IMR-90 (cell line): Measurements from ENCODE around the gene ZSCAN25. TPM values are rescaled to one million over a fixed set of nuclear protein-coding genes. Genes with fewer than 3 reads are reported as not detected.

Experiments
- ATAC-seq: fragments of 200-7000 bp; cut with Tn5 transposase; 2 replicates; pipeline ENCODE4 v1.9.1; 2020; ENCODE audit warnings: low read depth, mild to moderate bottlenecking, moderate library complexity
- BruUV-seq: library from RNA; stranded (reverse); fragments of 400-500 nt; replicated peaks from 2 replicates; lab custom pipeline; 2021; lab: Mats Ljungman, UMichigan
- CTCF ChIA-PET: fragments of 300-600 bp; formaldehyde crosslinking; extraction: SDS; loops from one replicate; lab custom pipeline; 2021; ENCODE audit warnings: antibody characterized with exemption; lab: Yijun Ruan, JAX
- POLR2A ChIA-PET: fragments of 300-600 bp; sonication (Branson Sonifier 250); formaldehyde crosslinking; loops from one replicate; lab custom pipeline; 2022; ENCODE audit warnings: antibody characterized with exemption; ENCODE audit not compliant: unreplicated experiment; lab: Charles Lee
- DNase-seq: peaks from one replicate; pipeline ENCODE4 v3.0.0; 2013
- H2AFZ ChIP-seq: replicated peaks from 2 replicates; pipeline ENCODE3; 2013; ENCODE audit warnings: low read length, mild to moderate bottlenecking; ENCODE audit not compliant: poor library complexity
- H2AK5ac ChIP-seq: 2 replicates; pipeline ENCODE4 v1.6.1; 2013; ENCODE audit warnings: low read depth, low read length, inconsistent platforms
- H2AK9ac ChIP-seq: replicated peaks from 2 replicates; pipeline ENCODE3; 2013; ENCODE audit warnings: mild to moderate bottlenecking, low read depth, low read length, moderate library complexity; ENCODE audit not compliant: poor library complexity
- H2BK120ac ChIP-seq: 2 replicates; pipeline ENCODE4 v1.6.1; 2013; ENCODE audit warnings: low read depth, low read length, inconsistent platforms
- H2BK15ac ChIP-seq: 3 replicates; pipeline ENCODE4 v1.6.1; 2013; ENCODE audit warnings: low read depth, low read length, inconsistent platforms
- H2BK20ac ChIP-seq: 2 replicates; pipeline ENCODE4 v1.6.1; 2013; ENCODE audit warnings: low read depth, mild to moderate bottlenecking, inconsistent platforms, low read length, moderate library complexity
- H2BK5ac ChIP-seq: 2 replicates; pipeline ENCODE4 v1.6.1; 2013; ENCODE audit warnings: mild to moderate bottlenecking, low read depth, low read length, inconsistent platforms; ENCODE audit not compliant: poor library complexity, severe bottlenecking
- H3K14ac ChIP-seq: replicated peaks from 2 replicates; pipeline ENCODE4 v1.6.1; 2013; ENCODE audit warnings: low read depth, low read length, inconsistent platforms
- H3K18ac ChIP-seq: 2 replicates; pipeline ENCODE4 v1.6.1; 2013; ENCODE audit warnings: low read depth, low read length, control low read depth
- H3K23ac ChIP-seq: 2 replicates; pipeline ENCODE4 v1.6.1; 2013; ENCODE audit warnings: low read depth, low read length, inconsistent platforms
- H3K27ac ChIP-seq: 2 replicates; pipeline ENCODE4 v1.5.1; 2013; ENCODE audit warnings: mild to moderate bottlenecking, control low read depth, low read length; ENCODE audit not compliant: insufficient read depth
- H3K27me3 ChIP-seq: 2 replicates; pipeline ENCODE4 v1.6.1; 2013; ENCODE audit warnings: low read length; ENCODE audit not compliant: control insufficient read depth, insufficient read depth
- H3K36me3 ChIP-seq: 2 replicates; pipeline ENCODE4 v1.6.1; 2013; ENCODE audit warnings: low read length, mixed read lengths; ENCODE audit not compliant: control insufficient read depth, insufficient read depth
- H3K4ac ChIP-seq: 2 replicates; pipeline ENCODE4 v1.6.1; 2013; ENCODE audit warnings: low read depth, low read length, inconsistent platforms
- H3K4me1 ChIP-seq: 2 replicates; pipeline ENCODE4 v1.6.1; 2013; ENCODE audit warnings: low read length, mixed read lengths; ENCODE audit not compliant: control insufficient read depth, insufficient read depth
- H3K4me2 ChIP-seq: 2 replicates; pipeline ENCODE4 v1.6.1; 2013; ENCODE audit warnings: low read depth, mild to moderate bottlenecking, control low read depth, low read length, moderate library complexity
- H3K4me3 ChIP-seq: 2 replicates; pipeline ENCODE4 v1.5.1; 2013; ENCODE audit warnings: low read depth, mild to moderate bottlenecking, control low read depth, low read length, moderate library complexity; ENCODE audit not compliant: insufficient read depth
- H3K56ac ChIP-seq: 2 replicates; pipeline ENCODE4 v1.6.1; 2013; ENCODE audit warnings: low read length, inconsistent platforms; ENCODE audit not compliant: insufficient read depth; ENCODE audit errors: extremely low read depth
- H3K79me1 ChIP-seq, 2 experiments: 2 replicates each; pipeline ENCODE4 v1.6.1; 2013; ENCODE audit warnings: low read length in 2 of 2, inconsistent platforms in 1 of 2, low read depth in 1 of 2
- H3K9ac ChIP-seq: 2 replicates; pipeline ENCODE4 v1.6.1; 2013; ENCODE audit warnings: low read depth, low read length, control low read depth
- H3K9me1 ChIP-seq: 2 replicates; pipeline ENCODE4 v1.6.1; 2013; ENCODE audit warnings: low read length, inconsistent platforms; ENCODE audit not compliant: insufficient read depth
- H3K9me3 ChIP-seq: 2 replicates; pipeline ENCODE4 v1.6.1; 2013; ENCODE audit warnings: low read length; ENCODE audit not compliant: control insufficient read depth, insufficient read depth
- H4K20me1 ChIP-seq: 2 replicates; pipeline ENCODE4 v1.6.1; 2013; ENCODE audit warnings: low read length, inconsistent platforms; ENCODE audit not compliant: insufficient read depth
- H4K5ac ChIP-seq: 2 replicates; pipeline ENCODE4 v1.6.1; 2013; ENCODE audit warnings: mild to moderate bottlenecking, low read depth, low read length, control low read depth
- H4K8ac ChIP-seq, 2 experiments: 2 replicates each; pipeline ENCODE4 v1.6.1; 2013; ENCODE audit warnings: low read depth in 2 of 2, low read length in 2 of 2, control low read depth in 1 of 2, inconsistent platforms in 1 of 2
- H4K91ac ChIP-seq: 2 replicates; pipeline ENCODE4 v1.6.1; 2013; ENCODE audit warnings: low read depth, low read length, inconsistent platforms; ENCODE audit not compliant: insufficient read depth
- BHLHE40 ChIP-seq: fragments of 150-350 bp; IDR thresholded peaks from 2 replicates; pipeline ENCODE4 v1.6.1; 2016; ENCODE audit warnings: mild to moderate bottlenecking, low read depth, low read length
- CEBPB ChIP-seq: IDR thresholded peaks from 2 replicates; pipeline ENCODE4 v1.6.1; 2012; ENCODE audit warnings: low read depth, low read length, improper control_type of control experiment
- FOS ChIP-seq: fragments of 150-350 bp; IDR thresholded peaks from 2 replicates; pipeline ENCODE4 v1.6.1; 2016; ENCODE audit warnings: low read depth, low read length
- MXI1 ChIP-seq: IDR thresholded peaks from 2 replicates; pipeline ENCODE4 v1.6.1; 2012; ENCODE audit warnings: low read depth, mild to moderate bottlenecking, low read length, moderate library complexity, borderline replicate concordance
- NFE2L2 ChIP-seq: fragments of 150-350 bp; IDR thresholded peaks from 2 replicates; pipeline ENCODE4 v1.6.1; 2016; ENCODE audit warnings: low read depth, mild to moderate bottlenecking, low read length
- RFX5 ChIP-seq: IDR thresholded peaks from 2 replicates; pipeline ENCODE4 v1.8.0; 2012; ENCODE audit warnings: low read depth, mild to moderate bottlenecking, low read length, moderate library complexity
- WGBS, 2 experiments: methylation state at CpG; one replicate each; pipeline versions ENCODE4 v1.1.5 to v1.1.7; 2013; ENCODE audit warnings: missing lambda C conversion rate in 2 of 2; ENCODE audit not compliant: insufficient read length in 1 of 2; ENCODE audit errors: extremely low coverage in 2 of 2; 5-methylcytosine and 5-hydroxymethylcytosine counted together
- dilution Hi-C: fragments of 300-500 bp; cut with HindIII; formaldehyde crosslinking; loops from one replicate; pipeline ENCODE4 v1.14.3; 2018; ENCODE audit warnings: low sequenced_read_pairs; ENCODE audit not compliant: unreplicated experiment
- in situ Hi-C: fragments of 300-500 bp; cut with MboI; formaldehyde crosslinking; loops from 3 replicates; pipeline ENCODE4 v1.14.3; 2019; ENCODE audit warnings: low sequenced_read_pairs, inconsistent platforms, mixed read lengths
- intact Hi-C: fragments of 100-400 bp; cut with micrococcal nuclease; formaldehyde crosslinking; loops from 2 replicates; pipeline ENCODE4 v1.10.0; 2022
- polyA plus RNA-seq, 3 experiments: library from polyadenylated mRNA; depleted of rRNA; stranded (reverse); fragments of >200 nt; gene quantifications; 2 replicates each; pipeline ENCODE4 v1.2.3, GENCODE V29; 2012; ENCODE audit warnings: low replicate concordance in 1 of 3
- total RNA-seq: library from RNA; depleted of rRNA; stranded (reverse); fragments of >200 nt; gene quantifications from 2 replicates; pipeline ENCODE4 v1.2.3, GENCODE V29; 2012
- TF ChIP-seq, protein P1 (sequence below): fragments of 150-350 bp; IDR thresholded peaks from 2 replicates; pipeline ENCODE4 v1.6.1; 2017; ENCODE audit warnings: mild to moderate bottlenecking, antibody characterized with exemption, low read length, low read depth

The ZSCAN25 gene
- total and polyA plus RNA-seq, 2 of the 4 experiments (the other 2 are of a cell fraction) = 6.2 to 9.0 TPM

DNA sequence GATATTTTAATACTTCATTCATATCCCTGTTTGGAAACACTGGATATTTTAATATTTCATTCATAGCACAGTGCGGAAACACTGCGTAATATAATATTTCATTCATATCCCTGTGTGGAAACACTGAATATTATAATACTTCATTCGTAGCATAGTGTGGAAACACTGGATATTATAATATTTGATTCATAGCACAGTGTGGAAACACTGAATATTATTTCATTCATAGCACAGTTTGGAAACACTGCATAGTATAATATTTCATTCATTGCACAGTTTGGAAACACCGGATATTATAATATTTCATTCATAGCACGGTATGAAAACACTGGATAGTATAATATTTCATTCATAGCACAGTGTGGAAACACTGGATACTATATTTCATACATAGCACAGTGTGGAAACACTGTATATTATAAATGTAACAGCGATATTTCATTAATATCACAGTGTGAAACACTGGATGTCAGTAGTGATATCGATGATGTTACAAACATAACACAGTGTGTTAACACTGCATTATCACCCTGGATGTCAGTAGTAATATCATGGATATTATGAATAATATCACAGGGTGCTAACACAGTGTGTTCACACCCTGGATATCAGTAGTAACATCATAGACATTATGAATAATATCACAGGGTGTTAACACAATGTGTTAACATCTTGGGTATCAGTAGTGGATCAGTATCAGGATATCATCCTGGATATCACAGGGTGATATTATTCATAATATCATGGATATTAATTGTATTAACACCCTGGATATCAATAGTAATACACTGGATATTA lies 21.6 kb upstream of the ZSCAN25 start:
- H3K36me3 ChIP-seq = no peaks in the 10 kb centered on the region
- intact Hi-C loops = no loop called here
- ATAC-seq (no peak), DNase-seq (no peak)
- H2BK20ac ChIP-seq = no peak overlapping the region
- H2BK5ac ChIP-seq = no peak overlapping the region
- H3K4me1 ChIP-seq = no peaks in the 10 kb centered on the region
- H4K5ac ChIP-seq = no peak overlapping the region
- H4K91ac ChIP-seq = no peak overlapping the region
- CTCF ChIA-PET = no interaction called here
- H3K9ac ChIP-seq = no peak overlapping the region
- H3K27ac ChIP-seq = no peak overlapping the region
- H2AFZ ChIP-seq = no peak overlapping the region
- no peak overlapping the region for H2AK5ac ChIP-seq
- no TSS peak for BruUV-seq
- H2BK120ac ChIP-seq = no peak overlapping the region
- H3K23ac ChIP-seq = no peak overlapping the region
- in situ Hi-C loops = no loop called here
- H2AK9ac ChIP-seq = no peak overlapping the region
- no peaks in the 10 kb centered on the region for H3K9me1 ChIP-seq
- H3K18ac ChIP-seq = no peak overlapping the region
- dilution Hi-C loops = no loop called here
- no peaks in the 10 kb centered on the region for H3K27me3 ChIP-seq
- POLR2A ChIA-PET = no interaction called here
- no CpG with 5 or more reads among the region's 7 CpGs for WGBS, 2 experiments
- no peaks in the 10 kb centered on the region for H3K9me3 ChIP-seq
- H3K79me1 ChIP-seq = no peaks in the 10 kb centered on the region
- no peak overlapping the region for H4K8ac ChIP-seq
- H3K4me3 ChIP-seq = no peak overlapping the region
- no peak overlapping the region for H3K4me2 ChIP-seq
- TF ChIP-seq RFX5 (no peak), NFE2L2 (no peak), FOS (no peak), CEBPB (no peak), BHLHE40 (no peak), MXI1 (no peak)
- TF ChIP-seq, protein P1, sequence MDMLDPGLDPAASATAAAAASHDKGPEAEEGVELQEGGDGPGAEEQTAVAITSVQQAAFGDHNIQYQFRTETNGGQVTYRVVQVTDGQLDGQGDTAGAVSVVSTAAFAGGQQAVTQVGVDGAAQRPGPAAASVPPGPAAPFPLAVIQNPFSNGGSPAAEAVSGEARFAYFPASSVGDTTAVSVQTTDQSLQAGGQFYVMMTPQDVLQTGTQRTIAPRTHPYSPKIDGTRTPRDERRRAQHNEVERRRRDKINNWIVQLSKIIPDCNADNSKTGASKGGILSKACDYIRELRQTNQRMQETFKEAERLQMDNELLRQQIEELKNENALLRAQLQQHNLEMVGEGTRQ = no peak
- no peak overlapping the region for H3K4ac ChIP-seq
- no peaks in the 10 kb centered on the region for H4K20me1 ChIP-seq
- H3K14ac ChIP-seq = no peak overlapping the region
- no peak overlapping the region for H3K56ac ChIP-seq
- no peak overlapping the region for H2BK15ac ChIP-seq
